NT2/D1 (cell line): ENCODE results near the gene DLG2.

ENCODE experiments used
- YY1 ChIP-seq: IDR thresholded peaks from 2 replicates; pipeline ENCODE4 v1.6.1; 2011; ENCODE audit not compliant: insufficient read length, insufficient read depth
- ZNF274 ChIP-seq: IDR thresholded peaks from 2 replicates; pipeline ENCODE4 v1.6.1; 2011; ENCODE audit warnings: mild to moderate bottlenecking, low read depth, low read length

DNA sequence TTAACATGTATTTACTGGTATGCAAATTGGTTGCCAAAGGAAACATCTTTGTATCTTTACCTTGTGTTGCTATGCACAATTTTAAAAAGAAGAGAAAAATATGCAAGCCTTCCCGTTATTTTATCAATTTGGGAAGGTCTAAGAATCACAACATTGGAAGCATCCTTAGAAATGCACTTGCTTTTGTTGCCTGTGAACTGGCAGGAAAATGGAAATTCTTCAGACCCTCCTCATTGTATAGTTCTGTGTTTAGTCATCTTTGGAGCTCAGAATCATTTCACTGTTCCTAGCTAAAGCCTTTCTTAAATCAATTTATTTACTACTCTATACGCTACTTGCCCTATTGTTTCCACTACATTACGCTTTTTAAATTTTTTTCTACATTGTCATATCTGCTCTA lies 574.5 kb downstream of the DLG2 start:
- TF ChIP-seq ZNF274 = no peak
- no peak for TF ChIP-seq YY1
